HepG2 (cell line): ENCODE results near the gene NCDN. TPM values are rescaled to one million over a fixed set of nuclear protein-coding genes. Genes with fewer than 3 reads are reported as not detected.

ENCODE experiments used
- BHLHE40 ChIP-seq: IDR thresholded peaks from 2 replicates; pipeline ENCODE4 v1.6.1; 2011; ENCODE audit warnings: low read length, improper control_type of control experiment
- CHD2 ChIP-seq: IDR thresholded peaks from 2 replicates; pipeline ENCODE4 v1.6.1; 2011; ENCODE audit warnings: low read depth, low read length, improper control_type of control experiment
- GABPA ChIP-seq, 2 experiments: IDR thresholded peaks; 2 replicates each; pipeline ENCODE4 v1.6.1; 2011 to 2016; ENCODE audit warnings: low read depth in 2 of 2, low read length in 1 of 2, missing biosample characterization in 1 of 2, missing genetic modification characterization in 1 of 2
- PHF5A ChIP-seq: IDR thresholded peaks from one replicate; pipeline ENCODE4 v1.6.1; 2018; ENCODE audit warnings: low read depth, missing genetic modification reagents; ENCODE audit not compliant: unreplicated experiment
- SMC3 ChIP-seq: IDR thresholded peaks from 2 replicates; pipeline ENCODE4 v1.6.1; 2011; ENCODE audit warnings: low read length, improper control_type of control experiment
- SP1 ChIP-seq, 2 experiments: fragments of 450-650 bp in 1 of 2; sonication (generic) in 1 of 2; formaldehyde crosslinking in 1 of 2; IDR thresholded peaks; 2 replicates each; pipeline versions ENCODE4 v1.4.0 to v1.6.1; 2016 to 2020; ENCODE audit warnings: missing genetic modification reagents in 1 of 2
- TEAD3 ChIP-seq: optimal IDR thresholded peaks from 2 replicates; pipeline ENCODE3; 2016; ENCODE audit warnings: borderline replicate concordance
- ZEB1 ChIP-seq: IDR thresholded peaks from 2 replicates; pipeline ENCODE4 v1.6.1; 2012; ENCODE audit warnings: mild to moderate bottlenecking, low read depth, inconsistent platforms; ENCODE audit not compliant: insufficient replicate concordance
- polyA plus RNA-seq, 8 experiments: library from polyadenylated mRNA; depleted of rRNA in 3 of 8; stranded (reverse) in 7 of 8; unstranded in 1 of 8; fragments of >200 nt; fragmentation: Illumina TruSeq in 4 of 8; extraction: Trizol in 4 of 8; gene quantifications; 2 replicates each; pipeline versions ENCODE4 v1.2.1 to v1.2.3, GENCODE V29; 2011 to 2016; ENCODE audit warnings: low read depth in 4 of 8, missing spikeins in 1 of 8, mixed read lengths in 1 of 8; ENCODE audit not compliant: insufficient read depth in 1 of 8
- total RNA-seq, 5 experiments: library from RNA; depleted of rRNA; stranded (reverse); fragments of >200 nt; fragmentation: Illumina TruSeq; extraction: Trizol; gene quantifications; 2 replicates each; pipeline ENCODE4 v1.2.3, GENCODE V29; 2016; ENCODE audit warnings: low read depth in 1 of 5
- TF ChIP-seq, protein P1 (sequence below): sonication (generic); formaldehyde crosslinking; IDR thresholded peaks from 2 replicates; pipeline ENCODE4 v1.5.1; 2020; ENCODE audit warnings: missing genetic modification reagents, mild to moderate bottlenecking, borderline replicate concordance
- TF ChIP-seq, protein P2 (sequence below): sonication (generic); formaldehyde crosslinking; conservative IDR thresholded peaks from 2 replicates; pipeline ENCODE4 v1.4.0; 2020; ENCODE audit warnings: missing genetic modification reagents
- TF ChIP-seq, protein P3 (sequence below): sonication (generic); formaldehyde crosslinking; IDR thresholded peaks from 2 replicates; pipeline ENCODE4 v1.9.0; 2022; ENCODE audit warnings: low read depth, missing genetic modification reagents
- TF ChIP-seq, protein P4 (sequence below), 2 experiments: IDR thresholded peaks; 2 replicates each; pipeline ENCODE4 v1.6.1; 2011 to 2012; ENCODE audit warnings: low read length in 2 of 2, borderline replicate concordance in 1 of 2, low read depth in 1 of 2, mild to moderate bottlenecking in 1 of 2, moderate library complexity in 1 of 2
- TF ChIP-seq, protein P5 (sequence below): sonication (generic); formaldehyde crosslinking; IDR thresholded peaks from 2 replicates; pipeline ENCODE4 v1.5.0; 2020; ENCODE audit warnings: mild to moderate bottlenecking, missing genetic modification reagents
- TF ChIP-seq, protein P6 (sequence below): sonication (generic); formaldehyde crosslinking; IDR thresholded peaks from 2 replicates; pipeline ENCODE4 v1.4.0; 2020; ENCODE audit warnings: missing genetic modification reagents, borderline replicate concordance

Gene NCDN
- total and polyA plus RNA-seq, 2 of the 13 experiments (the other 11 are each of a cell fraction or from before 2014, with no cell fraction given), result 6.6 to 9.3 TPM

DNA sequence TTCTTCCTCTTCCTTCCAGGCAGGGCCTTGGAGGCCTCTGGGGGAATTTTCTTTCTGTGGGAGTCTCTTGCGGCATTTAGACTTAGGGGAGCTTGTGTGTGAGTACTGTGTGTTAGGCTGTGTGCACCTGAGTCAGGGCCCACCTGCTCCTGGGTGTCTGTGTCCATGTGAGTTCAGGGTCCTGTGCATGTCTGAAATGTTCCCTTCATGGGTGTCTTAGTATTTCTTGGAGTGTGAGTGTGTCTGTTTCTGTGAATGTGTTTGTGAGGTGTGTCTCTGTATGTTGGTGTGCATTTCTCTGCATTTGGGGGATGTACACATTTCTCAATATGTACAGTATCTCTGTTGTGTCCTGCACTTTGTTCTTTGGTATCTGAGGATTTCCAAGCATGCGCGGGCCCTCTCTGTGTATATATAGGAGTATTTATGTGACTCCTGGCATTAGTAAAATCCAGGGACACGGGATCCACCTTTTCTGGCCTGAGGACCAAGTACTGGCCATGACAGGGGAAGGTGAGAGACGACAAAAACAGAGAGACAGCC is 17.9 kb downstream of the NCDN start (continued):
- TF ChIP-seq, protein P1, sequence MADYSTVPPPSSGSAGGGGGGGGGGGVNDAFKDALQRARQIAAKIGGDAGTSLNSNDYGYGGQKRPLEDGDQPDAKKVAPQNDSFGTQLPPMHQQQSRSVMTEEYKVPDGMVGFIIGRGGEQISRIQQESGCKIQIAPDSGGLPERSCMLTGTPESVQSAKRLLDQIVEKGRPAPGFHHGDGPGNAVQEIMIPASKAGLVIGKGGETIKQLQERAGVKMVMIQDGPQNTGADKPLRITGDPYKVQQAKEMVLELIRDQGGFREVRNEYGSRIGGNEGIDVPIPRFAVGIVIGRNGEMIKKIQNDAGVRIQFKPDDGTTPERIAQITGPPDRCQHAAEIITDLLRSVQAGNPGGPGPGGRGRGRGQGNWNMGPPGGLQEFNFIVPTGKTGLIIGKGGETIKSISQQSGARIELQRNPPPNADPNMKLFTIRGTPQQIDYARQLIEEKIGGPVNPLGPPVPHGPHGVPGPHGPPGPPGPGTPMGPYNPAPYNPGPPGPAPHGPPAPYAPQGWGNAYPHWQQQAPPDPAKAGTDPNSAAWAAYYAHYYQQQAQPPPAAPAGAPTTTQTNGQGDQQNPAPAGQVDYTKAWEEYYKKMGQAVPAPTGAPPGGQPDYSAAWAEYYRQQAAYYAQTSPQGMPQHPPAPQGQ, result no peak
- TF ChIP-seq, protein P2, sequence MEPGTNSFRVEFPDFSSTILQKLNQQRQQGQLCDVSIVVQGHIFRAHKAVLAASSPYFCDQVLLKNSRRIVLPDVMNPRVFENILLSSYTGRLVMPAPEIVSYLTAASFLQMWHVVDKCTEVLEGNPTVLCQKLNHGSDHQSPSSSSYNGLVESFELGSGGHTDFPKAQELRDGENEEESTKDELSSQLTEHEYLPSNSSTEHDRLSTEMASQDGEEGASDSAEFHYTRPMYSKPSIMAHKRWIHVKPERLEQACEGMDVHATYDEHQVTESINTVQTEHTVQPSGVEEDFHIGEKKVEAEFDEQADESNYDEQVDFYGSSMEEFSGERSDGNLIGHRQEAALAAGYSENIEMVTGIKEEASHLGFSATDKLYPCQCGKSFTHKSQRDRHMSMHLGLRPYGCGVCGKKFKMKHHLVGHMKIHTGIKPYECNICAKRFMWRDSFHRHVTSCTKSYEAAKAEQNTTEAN (CRISPR knock-in tag), result peak; percentile 88
- TF ChIP-seq SMC3 (no peak), TEAD3 (peak; percentile 71), CHD2 (no peak), BHLHE40 (no peak), GABPA (IDR thresholded peaks at IDR 0.05; ENCODE audit: low read depth, low read length) (no peak), GABPA (CRISPR knock-in tag; IDR thresholded peaks at IDR 0.05; ENCODE audit: low read depth) (no peak), ZEB1 (no peak), SP1 (IDR thresholded peaks at IDR 0.05) (no peak), SP1 (CRISPR knock-in tag; IDR thresholded peaks at IDR 0.05) (peak; percentile 16; the same call in 1 of the 2 replicates), PHF5A (CRISPR knock-in tag) (peak; percentile 18)
- TF ChIP-seq, protein P3, sequence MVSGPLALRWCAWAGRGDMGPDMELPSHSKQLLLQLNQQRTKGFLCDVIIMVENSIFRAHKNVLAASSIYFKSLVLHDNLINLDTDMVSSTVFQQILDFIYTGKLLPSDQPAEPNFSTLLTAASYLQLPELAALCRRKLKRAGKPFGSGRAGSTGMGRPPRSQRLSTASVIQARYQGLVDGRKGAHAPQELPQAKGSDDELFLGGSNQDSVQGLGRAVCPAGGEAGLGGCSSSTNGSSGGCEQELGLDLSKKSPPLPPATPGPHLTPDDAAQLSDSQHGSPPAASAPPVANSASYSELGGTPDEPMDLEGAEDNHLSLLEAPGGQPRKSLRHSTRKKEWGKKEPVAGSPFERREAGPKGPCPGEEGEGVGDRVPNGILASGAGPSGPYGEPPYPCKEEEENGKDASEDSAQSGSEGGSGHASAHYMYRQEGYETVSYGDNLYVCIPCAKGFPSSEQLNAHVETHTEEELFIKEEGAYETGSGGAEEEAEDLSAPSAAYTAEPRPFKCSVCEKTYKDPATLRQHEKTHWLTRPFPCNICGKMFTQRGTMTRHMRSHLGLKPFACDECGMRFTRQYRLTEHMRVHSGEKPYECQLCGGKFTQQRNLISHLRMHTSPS, result no peak
- TF ChIP-seq, protein P4, sequence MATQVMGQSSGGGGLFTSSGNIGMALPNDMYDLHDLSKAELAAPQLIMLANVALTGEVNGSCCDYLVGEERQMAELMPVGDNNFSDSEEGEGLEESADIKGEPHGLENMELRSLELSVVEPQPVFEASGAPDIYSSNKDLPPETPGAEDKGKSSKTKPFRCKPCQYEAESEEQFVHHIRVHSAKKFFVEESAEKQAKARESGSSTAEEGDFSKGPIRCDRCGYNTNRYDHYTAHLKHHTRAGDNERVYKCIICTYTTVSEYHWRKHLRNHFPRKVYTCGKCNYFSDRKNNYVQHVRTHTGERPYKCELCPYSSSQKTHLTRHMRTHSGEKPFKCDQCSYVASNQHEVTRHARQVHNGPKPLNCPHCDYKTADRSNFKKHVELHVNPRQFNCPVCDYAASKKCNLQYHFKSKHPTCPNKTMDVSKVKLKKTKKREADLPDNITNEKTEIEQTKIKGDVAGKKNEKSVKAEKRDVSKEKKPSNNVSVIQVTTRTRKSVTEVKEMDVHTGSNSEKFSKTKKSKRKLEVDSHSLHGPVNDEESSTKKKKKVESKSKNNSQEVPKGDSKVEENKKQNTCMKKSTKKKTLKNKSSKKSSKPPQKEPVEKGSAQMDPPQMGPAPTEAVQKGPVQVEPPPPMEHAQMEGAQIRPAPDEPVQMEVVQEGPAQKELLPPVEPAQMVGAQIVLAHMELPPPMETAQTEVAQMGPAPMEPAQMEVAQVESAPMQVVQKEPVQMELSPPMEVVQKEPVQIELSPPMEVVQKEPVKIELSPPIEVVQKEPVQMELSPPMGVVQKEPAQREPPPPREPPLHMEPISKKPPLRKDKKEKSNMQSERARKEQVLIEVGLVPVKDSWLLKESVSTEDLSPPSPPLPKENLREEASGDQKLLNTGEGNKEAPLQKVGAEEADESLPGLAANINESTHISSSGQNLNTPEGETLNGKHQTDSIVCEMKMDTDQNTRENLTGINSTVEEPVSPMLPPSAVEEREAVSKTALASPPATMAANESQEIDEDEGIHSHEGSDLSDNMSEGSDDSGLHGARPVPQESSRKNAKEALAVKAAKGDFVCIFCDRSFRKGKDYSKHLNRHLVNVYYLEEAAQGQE (IDR thresholded peaks at IDR 0.05; ENCODE audit: borderline replicate concordance in 1 of 2, low read depth in 1 of 2, low read length in 2 of 2), result no peak
- TF ChIP-seq, protein P5, sequence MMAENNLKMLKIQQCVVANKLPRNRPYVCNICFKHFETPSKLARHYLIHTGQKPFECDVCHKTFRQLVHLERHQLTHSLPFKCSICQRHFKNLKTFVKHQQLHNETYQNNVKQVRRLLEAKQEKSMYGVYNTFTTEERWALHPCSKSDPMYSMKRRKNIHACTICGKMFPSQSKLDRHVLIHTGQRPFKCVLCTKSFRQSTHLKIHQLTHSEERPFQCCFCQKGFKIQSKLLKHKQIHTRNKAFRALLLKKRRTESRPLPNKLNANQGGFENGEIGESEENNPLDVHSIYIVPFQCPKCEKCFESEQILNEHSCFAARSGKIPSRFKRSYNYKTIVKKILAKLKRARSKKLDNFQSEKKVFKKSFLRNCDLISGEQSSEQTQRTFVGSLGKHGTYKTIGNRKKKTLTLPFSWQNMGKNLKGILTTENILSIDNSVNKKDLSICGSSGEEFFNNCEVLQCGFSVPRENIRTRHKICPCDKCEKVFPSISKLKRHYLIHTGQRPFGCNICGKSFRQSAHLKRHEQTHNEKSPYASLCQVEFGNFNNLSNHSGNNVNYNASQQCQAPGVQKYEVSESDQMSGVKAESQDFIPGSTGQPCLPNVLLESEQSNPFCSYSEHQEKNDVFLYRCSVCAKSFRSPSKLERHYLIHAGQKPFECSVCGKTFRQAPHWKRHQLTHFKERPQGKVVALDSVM (CRISPR knock-in tag), result no peak
- TF ChIP-seq, protein P6, sequence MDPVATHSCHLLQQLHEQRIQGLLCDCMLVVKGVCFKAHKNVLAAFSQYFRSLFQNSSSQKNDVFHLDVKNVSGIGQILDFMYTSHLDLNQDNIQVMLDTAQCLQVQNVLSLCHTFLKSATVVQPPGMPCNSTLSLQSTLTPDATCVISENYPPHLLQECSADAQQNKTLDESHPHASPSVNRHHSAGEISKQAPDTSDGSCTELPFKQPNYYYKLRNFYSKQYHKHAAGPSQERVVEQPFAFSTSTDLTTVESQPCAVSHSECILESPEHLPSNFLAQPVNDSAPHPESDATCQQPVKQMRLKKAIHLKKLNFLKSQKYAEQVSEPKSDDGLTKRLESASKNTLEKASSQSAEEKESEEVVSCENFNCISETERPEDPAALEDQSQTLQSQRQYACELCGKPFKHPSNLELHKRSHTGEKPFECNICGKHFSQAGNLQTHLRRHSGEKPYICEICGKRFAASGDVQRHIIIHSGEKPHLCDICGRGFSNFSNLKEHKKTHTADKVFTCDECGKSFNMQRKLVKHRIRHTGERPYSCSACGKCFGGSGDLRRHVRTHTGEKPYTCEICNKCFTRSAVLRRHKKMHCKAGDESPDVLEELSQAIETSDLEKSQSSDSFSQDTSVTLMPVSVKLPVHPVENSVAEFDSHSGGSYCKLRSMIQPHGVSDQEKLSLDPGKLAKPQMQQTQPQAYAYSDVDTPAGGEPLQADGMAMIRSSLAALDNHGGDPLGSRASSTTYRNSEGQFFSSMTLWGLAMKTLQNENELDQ (CRISPR knock-in tag), result no peak
